Hepatocyte (in vitro differentiated cells): ENCODE measurements around the gene BMP6.

Experiments used
- CTCF ChIP-seq: fragments of 200-600 bp; sonication (generic); IDR thresholded peaks from 2 replicates; pipeline ENCODE4 v1.5.1; 2016; ENCODE audit warnings: antibody characterized with exemption, mild to moderate bottlenecking; ENCODE audit not compliant: poor library complexity
- EZH2 ChIP-seq: fragments of 200-600 bp; sonication (generic); IDR thresholded peaks from 2 replicates; pipeline ENCODE4 v1.6.1; 2016; ENCODE audit warnings: antibody characterized with exemption, mild to moderate bottlenecking, borderline replicate concordance
- EZH2phosphoT487 ChIP-seq: fragments of 200-600 bp; sonication (generic); IDR thresholded peaks from one replicate; pipeline ENCODE4 v1.6.1; 2018; ENCODE audit warnings: antibody characterized with exemption, mild to moderate bottlenecking, low read depth, moderate library complexity; ENCODE audit not compliant: unreplicated experiment, severe bottlenecking

DNA sequence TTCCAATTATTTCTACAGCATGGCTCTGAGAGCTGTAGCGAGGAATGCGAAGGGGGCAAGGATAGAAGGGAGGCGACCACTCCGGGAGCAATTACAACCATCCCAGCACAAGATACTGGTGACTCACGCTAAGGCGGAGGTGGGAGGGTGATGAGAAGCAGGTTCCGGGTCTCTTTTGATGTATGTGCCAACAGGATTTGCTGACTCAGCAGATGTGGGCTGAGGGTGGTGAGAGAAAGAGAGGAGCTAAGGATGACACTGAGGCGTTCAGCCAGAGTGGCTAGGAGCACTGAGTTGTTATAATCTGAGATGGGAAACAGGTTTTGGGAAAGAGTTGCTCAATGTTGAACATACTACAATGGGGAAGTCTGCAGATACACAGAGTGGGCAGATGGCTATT, 194.0 kb downstream of the BMP6 start:
- TF ChIP-seq CTCF = no peak
- TF ChIP-seq EZH2phosphoT487 = no peak
- TF ChIP-seq EZH2 = no peak
